ENCODE data around the gene DPP8.
A peak's percentile ranks its signal among the peaks of the same experiment; 100 is the strongest.
"Not testable (repeated sequence)": the region's sequence is repeated elsewhere in the genome, so short reads cannot be mapped to it uniquely, and the experiment has no call there.

Gene DPP8

DNA sequence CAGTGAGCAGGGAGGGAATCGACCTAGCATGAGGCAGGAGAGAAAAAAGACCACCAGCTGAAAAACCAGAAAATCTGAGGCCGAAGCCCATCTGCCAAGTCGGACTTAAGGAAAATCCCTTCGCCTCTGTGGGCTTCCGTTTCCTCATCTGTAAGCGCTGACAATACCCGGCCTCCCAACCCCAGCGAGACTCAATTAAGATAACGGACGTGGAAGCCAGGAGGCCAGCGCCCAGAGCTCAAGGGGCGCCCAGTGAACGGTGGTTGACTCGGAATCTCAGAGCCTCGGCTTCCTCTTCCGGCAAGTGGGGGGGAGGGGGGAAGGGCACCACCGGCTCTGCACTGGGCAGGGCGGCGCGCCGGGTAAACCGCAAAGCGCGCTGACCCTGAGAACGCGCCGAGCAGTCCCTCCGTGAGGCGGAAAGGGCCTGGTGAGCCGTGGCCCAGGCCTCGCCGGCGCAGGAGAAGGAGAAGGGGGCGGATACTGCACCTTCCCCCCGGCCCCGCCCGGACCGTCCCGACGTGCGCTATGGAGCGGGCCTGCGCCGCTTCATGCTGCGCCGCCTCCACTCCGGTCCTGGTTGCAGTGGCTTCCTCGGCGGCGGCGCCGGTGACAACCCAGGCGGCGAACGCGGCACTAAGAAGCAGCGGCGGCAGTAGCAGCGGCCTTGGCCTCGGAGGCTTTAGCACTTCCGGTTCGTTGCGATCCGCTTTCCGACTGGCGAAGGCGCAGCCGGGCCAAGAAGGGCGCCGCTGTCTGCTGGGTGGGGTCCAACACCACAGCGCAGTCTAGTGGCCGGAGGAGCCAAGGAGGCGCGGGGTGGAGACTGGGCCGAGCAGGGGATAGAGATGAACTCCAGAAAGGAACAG lies at the start of gene DPP8:
Gene DPP8 (minus strand): TSS at position 693 of the 869 bp plus-strand sequence. CDS start 5,136 bp downstream, outside the sequence.
- DNase-seq (ENCODE audit: low spot score), result peak; percentile 64

DNA sequence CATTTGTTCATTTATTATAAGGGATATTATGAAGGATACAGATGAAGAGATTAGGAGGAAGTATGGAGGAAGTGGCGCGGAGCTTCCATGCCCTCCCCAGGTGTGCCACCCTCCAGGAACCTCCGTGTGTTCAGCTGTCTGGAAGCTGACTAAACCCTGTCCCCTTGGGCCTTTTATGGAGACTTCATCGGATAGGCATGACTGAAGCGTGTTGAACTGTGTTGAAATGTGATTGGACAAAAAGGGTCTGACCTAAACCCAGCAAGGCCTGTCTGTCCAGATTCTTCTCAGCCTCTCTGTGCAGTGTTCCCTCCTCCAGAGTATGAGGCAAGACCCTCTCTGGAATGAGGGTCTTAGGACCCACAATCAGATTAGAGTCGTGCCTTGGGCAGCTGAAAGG lies 44.4 kb upstream of the DPP8 start:
- DNase-seq (ENCODE audit: low spot score), result no peak

DNA sequence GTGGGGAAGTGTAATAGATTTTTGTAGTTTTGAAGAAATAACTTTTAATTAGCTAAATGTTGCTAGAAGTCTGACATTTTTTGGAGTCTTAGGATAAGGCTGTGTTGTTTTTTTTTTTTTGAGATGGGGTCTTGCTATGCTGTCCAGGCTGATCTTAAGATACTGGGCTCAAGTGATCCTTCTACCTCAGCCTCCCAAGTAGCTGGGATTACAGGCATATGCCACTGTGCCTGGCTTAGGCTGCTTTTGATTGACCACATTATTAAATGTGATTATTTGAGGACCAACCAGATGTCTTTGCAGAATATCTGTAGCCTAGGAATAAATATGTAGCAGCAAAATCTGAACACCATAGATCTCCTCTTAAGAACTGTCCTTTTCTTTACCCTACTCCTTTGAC lies 42.5 kb upstream of the DPP8 start:
- no peak for DNase-seq (ENCODE audit: low spot score)

DNA sequence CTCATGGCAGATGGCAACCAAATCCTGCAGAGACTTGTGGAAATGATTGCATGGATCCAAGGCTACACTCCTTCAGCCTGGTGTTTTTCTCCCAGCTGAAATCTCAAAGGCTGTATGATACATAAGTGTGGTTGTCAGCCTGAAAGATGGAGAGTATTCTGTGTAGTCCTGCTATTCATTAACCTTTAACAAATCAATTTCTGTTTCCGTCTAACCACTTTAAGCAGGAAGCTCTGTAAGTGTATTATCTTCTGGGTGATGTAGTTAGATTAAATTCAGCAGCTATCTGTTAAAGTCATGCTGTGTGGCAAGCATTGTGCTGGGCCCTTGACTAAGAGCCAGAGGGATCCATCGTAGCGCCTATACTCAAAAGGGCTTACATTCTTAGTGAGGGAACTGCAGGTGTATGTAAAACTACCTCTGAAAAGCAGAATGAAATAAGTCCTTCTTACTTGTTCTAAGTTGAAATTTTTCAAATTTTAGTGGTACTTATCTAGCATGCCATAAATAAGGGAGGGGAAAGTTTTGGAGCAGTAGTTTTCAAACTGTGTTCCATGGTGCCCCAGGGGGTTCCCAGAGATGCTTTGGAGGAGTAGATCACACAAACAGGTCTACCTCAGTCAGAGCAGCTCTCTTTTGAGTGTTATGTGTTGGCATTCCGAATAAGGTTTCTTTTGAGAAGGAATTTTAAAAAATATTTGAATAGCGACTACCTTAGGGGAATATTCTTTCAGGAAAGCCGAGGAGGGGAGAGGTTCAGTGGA lies 41.7 kb upstream of the DPP8 start:
- no peak for DNase-seq (ENCODE audit: low spot score)

DNA sequence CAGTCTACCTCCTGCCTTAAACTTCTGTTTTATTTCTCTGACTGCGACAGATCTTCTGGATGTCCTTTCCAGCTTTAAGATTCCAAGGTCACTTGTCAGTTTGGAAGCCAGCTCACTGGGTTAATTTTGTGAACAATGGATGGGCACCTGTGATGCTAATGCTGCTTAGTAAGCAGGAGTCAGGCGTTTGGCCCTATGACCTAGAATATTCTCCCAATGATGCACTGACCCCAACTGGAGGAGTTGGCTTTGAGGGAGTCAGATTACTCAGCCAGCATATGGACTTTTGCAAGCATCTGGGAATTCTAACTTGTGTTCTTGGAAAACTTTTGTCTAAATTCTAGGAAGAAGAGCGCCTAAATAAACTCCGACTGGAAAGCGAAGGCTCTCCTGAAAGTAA lies 40.8 kb upstream of the DPP8 start:
- no peak for DNase-seq (ENCODE audit: low spot score)

DNA sequence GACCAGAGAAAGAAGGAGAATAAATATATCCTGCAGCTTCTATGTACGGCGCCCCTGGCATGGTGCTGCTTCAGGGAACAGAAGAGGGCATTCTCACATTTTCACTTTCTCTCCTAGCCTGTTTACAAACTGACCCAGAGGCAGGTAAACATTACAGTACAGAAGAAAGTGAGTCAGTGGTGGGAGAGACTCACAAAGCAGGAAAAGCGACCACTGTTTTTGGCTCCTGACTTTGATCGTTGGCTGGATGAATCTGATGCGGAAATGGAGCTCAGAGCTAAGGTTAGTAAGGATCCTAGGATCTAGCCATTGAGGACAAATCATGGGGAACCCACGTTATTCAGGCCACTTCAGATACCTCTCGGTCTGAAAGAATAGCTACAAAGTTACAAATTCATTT lies 39.1 kb upstream of the DPP8 start:
- DNase-seq (ENCODE audit: low spot score), result no peak

DNA sequence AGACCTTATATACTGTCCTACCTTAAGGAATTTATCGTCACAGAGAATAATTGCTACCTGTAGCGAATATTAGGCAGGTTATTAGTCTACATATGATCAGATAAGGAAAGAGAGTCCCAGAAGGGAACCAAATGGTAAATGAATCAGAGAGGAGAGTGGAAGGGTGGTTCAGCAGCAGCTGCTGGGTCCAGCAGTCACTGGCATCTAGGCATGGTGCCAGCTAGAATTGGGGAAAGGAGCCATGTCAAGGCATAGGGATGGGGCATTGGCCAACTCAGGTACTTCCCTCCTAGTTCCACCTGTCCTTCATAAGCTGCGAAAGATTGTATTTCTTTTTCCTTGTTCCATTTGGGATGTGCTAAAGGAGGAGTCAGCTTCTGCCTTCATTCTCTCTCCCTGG lies 36.2 kb upstream of the DPP8 start:
- no peak for DNase-seq (ENCODE audit: low spot score)

DNA sequence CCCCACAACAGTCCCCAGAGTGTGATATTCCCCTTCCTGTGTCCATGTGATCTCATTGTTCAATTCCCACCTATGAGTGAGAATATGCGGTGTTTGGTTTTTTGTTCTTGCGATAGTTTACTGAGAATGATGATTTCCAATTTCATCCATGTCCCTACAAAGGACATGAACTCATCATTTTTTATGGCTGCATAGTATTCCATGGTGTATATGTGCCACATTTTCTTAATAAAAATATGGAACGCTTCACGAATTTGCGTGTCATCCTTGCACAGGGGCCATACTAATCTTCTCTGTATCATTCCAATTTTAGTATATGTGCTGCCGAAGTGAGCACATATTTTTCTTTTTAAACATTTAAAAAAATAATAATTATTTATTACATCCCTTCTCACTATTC lies 35.4 kb upstream of the DPP8 start:
- DNase-seq (ENCODE audit: low spot score), result not testable (repeated sequence)

DNA sequence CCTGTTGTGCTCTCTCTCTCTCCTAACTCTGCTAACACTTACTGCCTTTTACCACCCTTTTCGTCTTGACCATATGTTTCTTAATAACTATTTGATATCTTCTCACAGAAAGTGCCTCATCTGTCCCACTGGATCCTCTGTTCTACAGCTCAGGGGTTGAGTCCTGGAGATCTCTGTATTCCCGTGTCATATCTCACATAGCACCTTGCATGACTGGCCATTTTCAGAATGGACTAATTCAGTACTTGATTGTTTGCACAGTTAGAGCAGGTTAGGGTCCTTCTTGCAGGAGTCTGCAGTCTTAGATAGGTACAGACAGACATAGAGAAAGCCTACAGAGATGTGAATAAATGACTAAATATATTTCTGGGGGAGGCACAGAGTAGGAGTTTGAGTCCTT lies 33.7 kb upstream of the DPP8 start:
- no peak for DNase-seq (ENCODE audit: low spot score)

DNA sequence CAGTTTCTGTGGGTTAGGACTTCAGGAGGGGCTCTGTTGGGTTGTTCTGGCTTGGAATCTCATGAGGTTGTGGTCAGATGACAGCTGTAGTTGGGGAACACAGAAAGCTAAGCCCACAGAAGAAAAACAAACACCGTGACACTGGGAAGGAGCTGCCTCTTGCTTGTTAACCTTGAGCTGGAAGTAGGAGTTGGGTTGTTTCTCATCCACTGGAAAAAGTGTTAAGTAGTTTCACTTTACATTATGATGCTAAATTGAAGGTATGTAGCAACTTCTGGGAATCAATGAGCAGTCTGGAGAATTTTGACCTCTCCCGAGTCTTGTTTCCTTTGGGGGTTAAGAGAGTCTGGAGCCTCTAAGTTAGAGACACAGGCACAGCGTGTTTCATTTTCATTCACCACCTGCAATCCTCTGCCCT lies 33.2 kb upstream of the DPP8 start:
- DNase-seq (ENCODE audit: low spot score), result no peak

DNA sequence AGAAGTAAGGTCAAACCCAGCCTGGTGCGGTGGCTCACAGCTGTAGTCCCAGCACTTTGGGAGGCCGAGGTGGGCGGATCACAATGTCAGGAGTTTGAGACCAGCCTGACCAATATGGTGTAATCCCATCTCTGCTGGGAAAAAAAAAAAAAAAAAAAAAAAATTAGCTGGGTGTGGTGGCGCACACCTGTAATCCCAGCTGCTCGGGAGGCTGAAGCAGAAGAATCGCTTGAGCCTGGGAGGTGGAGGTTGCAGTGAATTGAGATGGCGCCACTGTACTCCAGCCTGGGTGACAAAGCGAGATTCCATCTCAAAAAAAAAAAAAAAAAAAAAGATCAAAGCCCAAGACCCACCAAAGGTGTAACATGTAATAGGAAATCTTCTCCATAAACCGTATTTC lies 31.8 kb upstream of the DPP8 start:
- not testable (repeated sequence) for DNase-seq (ENCODE audit: low spot score)

DNA sequence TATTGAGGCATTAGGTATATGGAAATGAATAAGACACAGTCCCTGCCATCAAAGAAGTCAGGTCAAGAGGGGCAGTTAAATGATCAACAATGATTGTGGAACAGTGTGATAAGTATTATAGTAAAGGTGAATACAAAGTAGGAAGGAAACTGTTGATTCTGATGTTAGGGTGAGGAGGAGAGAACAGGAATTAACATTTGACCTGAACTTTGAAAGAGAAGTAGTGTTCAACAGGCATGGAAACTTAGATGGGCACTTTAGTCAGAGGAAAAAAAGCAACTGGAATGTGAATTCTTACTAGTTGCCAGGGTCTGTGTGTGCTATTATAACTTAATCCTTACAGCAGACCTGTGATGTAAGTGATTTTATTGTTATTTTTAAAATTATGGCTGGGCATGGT lies 30.4 kb upstream of the DPP8 start:
- no peak for DNase-seq (ENCODE audit: low spot score)

DNA sequence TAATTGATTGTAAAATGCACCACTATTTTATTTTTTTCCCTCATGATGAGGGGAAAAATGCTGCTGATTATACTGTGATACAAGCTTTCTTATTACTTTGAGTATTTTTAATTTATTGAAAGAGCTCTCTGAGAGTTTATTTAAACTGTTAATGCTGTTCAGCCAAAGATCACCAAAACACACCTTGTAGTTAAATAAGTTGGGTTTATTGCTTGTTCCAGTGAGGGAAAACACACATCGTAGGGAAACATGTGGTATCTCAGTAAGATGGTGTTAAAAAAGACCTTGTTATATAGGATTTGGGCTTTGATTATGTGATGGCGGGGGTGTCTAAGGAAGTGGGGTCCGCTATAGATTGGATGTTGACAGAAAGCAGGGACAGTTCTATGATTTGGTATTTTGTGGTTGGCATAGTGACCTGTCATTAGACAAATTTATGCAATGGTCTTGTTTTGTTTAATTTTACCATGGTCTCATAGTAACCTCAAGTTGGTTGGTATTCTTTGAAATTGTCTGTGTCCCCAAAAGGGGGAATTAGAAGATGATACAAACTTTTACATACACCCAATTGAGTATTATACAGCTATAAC lies 23.8 kb upstream of the DPP8 start:
- no peak for DNase-seq (ENCODE audit: low spot score)

DNA sequence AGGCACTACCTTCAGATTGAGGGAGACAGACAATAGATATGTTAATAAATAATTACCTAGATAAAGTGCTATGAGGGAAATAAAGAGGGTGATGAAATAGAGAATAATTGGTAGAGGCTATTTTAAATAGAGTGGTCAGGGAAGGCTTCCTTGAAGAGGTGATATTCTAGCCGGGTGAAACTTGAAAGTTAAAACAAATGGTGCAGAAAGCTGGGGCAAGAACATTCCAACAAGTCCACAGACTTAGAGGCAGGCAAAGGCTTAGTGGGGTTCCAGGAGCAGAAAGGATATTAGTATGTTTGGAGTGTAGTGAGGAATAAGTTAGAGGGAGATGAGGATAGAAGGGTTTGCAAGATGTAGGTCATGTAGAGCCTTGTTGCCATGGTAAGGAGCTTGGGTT lies 22.8 kb upstream of the DPP8 start:
- DNase-seq (ENCODE audit: low spot score), result no peak

DNA sequence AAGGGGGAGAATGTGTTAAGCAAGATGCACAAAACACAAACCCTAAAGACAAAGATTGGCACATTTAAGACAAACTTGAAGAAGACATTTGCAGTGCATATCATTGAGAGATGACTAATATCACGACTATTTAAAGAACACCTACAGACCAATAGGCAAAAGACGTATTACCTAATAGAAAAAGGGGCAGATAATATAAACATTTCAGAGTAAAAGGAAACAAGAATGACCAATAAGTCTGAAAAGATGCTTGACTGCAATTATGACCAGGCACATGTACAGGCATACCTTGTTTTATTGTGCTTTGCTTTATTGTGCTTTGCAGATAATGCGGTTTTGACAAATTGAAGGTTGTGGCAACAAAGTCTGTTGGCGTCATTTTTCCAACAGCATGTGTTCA lies 17.7 kb upstream of the DPP8 start:
- no peak for DNase-seq (ENCODE audit: low spot score)

DNA sequence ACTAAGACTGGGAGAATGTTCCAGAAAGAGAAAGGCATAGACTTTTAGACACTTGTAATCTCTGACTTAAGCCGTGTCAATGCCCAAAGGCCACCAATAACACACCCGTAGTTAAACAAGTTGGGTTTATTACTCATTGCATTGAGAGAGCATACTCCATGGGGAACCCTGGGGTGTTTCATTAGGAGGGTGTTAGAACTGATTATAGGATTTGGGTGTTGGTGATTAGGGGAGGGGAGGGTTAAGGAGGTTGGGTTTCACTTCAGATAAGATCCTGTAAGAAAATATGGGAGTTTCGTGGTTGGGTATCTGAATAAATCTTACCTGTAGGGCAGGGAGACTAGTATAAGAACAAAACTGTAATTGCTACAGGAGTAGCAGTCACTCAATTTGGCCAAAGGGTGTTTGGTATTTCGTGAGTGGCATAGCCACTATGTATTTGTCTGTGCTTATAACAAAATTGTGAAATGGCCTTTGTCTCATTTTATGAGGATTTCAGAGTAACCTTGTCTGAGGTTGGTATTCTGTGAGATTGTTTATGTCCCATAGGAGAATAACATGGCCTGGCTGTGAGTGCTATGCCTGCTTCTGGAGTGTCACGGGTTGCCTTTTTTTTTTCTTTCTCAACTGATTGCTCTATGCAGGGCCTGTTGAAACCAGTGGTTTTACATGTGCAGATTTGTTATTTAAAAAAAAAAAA lies 15.7 kb upstream of the DPP8 start:
- DNase-seq (ENCODE audit: low spot score), result no peak

DNA sequence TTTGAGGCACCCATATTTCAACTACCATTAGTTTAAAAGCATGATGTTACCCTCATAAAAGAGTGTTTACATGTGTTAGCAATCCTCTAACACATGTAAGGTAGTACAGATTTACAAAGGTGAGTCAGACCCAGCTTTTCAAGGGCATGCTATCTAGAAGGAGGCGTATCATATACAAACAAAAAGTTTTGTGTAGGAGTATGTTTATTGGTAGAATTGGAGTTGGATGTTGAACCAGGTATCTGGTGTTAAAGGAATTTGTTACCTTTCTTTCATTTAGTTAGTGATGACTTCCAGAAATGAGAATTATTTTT lies 15.2 kb upstream of the DPP8 start:
- no peak for DNase-seq (ENCODE audit: low spot score)

DNA sequence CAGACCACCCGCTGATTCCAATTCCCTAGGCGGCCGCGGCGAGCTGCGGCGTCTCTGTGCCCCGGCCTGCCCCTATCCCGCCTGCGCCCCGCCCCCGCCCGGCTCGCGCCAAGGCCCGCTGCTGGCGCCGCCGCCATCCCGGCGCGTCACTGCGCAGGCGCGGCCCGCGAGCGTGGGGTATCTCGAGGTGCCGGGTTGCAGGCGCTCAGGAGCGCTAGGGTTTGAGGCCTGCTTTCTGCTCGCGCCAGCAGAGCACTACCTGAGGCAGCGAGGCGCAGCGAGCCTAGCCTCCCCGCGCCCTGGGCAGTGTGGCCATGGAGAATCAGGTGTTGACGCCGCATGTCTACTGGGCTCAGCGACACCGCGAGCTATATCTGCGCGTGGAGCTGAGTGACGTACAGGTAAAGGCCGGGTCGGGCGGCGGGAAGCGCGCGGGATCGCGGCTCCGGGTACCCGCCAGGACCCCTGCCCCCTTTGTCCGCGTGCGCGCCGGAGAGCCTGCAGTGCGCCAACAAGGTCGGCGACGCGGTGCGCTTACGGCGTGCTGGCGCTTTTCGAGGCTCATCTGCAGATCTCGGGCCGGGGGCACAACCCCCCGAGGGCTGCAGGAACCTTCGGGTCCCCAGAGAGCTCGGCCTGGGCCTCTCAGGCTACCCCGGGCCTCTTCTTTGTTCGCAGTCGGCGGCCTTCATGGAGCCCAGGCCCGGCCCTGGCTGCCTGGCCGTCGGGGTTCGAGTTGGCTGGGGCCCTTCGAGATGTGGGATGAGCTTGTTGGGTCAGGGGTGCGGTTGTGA lies 13.0 kb upstream of the DPP8 start, which contains the start of gene HACD3:
Gene HACD3 (plus strand): TSS at position 146 of the 794 bp plus-strand sequence. CDS start 169 bp downstream, at position 315.
- DNase-seq (ENCODE audit: low spot score), result peak; percentile 70

DNA sequence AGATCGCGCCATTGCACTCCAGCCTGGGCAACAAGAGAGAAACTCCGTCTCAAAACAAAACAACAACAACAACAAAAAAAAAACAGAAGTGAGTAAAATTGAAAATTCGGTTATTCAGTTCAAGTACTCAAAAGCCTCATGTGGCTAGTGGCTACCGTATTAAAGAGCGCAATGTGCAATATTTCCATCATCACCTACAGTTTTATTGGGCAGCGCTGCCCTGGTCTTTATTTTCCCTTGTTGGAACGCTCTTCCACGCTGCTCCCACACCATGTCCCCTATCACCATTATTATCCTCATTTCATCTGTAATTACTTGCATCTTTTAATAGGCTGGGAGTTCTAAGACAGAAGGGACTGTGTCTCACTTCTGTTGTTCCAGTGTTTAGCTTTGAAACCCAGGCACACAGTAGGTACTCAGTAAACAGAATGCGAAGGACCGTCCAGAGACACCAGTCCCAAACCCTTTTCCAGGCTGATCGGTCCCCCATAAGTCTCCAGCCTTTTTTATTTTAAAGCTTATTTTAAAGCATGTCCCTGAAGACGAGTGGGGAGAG lies 12.4 kb upstream of the DPP8 start:
- no peak for DNase-seq (ENCODE audit: low spot score)

DNA sequence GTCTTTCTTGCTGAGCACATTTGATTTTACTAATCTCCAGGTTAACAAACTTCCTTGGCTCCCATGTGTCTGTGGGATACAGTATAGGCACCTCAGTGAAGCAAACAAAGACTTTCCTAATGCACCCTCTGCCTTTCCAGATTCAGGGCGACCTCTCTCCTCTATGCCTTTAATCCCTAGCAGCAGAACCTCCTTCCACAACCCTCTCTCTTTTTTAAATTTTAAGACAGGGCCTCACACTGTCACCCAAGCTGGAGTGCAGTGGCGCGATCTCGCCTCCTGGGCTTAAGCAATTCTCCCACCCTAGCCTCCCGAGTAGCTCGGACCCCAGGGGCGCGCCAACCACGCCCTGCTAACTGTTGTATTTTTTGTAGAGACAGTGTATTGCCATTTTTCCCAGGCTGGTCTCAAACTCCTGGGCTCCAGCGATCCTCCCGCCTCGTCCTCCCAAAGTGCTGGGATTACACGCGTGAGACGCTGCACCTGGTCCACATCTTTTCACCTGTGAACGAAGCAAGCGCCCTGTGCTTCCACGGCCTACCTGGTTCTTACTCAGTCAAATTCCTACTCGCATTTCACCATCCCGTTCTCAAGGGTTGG lies 11.1 kb upstream of the DPP8 start:
- DNase-seq (ENCODE audit: low spot score), result no peak

DNA sequence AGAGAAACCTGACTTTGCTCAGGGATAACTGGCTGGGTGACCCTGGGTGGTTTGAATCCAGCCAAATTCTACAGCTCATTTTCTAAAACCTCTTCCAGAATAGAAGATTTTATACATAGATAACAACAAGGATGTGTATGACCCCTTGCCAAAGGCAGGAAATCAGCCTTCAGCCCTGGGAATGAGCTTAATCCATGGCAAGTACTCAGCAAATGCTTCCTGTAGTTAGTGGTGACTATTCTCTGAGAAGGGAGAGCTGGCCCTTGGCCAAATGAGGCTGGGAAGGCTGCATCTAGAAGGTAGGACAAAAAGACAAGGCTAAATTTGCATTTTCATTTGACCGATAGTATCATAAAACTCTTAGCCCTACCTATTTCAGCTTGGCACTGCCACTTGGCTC lies 8.1 kb upstream of the DPP8 start:
- DNase-seq (ENCODE audit: low spot score), result no peak
